Breast epithelium (tissue), 3 donors: ENCODE data around the gene TAF6L.

Experiments used
- CTCF ChIP-seq, 3 donors: fragments of 450-650 bp; IDR thresholded peaks; one replicate each; pipeline ENCODE4 v1.5.1; 2016 to 2017; ENCODE audit warnings: antibody characterized with exemption in 3 of 3, mild to moderate bottlenecking in 3 of 3, moderate library complexity in 3 of 3
- POLR2A ChIP-seq: fragments of 450-650 bp; IDR thresholded peaks from one replicate; pipeline ENCODE4 v1.6.1; 2016; ENCODE audit warnings: antibody characterized with exemption, mild to moderate bottlenecking, moderate library complexity
- POLR2AphosphoS5 ChIP-seq, 3 donors: sonication (generic); formaldehyde crosslinking; IDR thresholded peaks; one replicate each; pipeline ENCODE4 v1.6.1; 2017; ENCODE audit warnings: antibody characterized with exemption in 3 of 3

GRCh38 chr11:62810748-62811147 lies 39.6 kb downstream of the TAF6L start:
- no peak for TF ChIP-seq POLR2AphosphoS5 (IDR thresholded peaks at IDR 0.05)
- no peak for TF ChIP-seq CTCF (IDR thresholded peaks at IDR 0.05)
- TF ChIP-seq POLR2A = no peak
